ENCODE results near the gene SEZ6L2. TPM values are rescaled to one million over a fixed set of nuclear protein-coding genes. Genes with fewer than 3 reads are reported as not detected.
A peak's percentile ranks its signal among the peaks of the same experiment; 100 is the strongest.
"Not testable (repeated sequence)": the region's sequence is repeated elsewhere in the genome, so short reads cannot be mapped to it uniquely, and the experiment has no call there.

The SEZ6L2 gene
- 0.21 TPM for total RNA-seq

- H3K27ac ChIP-seq = no peak within 1 kb of the TSS
Measured at GRCh38 chr16:29899516-29900101, at the start of gene SEZ6L2. SEZ6L2 (minus strand) TSS chr16:29899550; CDS start chr16:29899019, 531 bp downstream.

GRCh38 chr16:29947897-29948296 is 48.5 kb upstream of the SEZ6L2 start:
- H3K9me3 ChIP-seq = no peaks in the 10 kb centered on the region

More at GRCh38 chr16:29899516-29900101, at the start of gene SEZ6L2:
- DNase-seq (ENCODE audit: low spot score in 2 of 2) = no peak
- intact Hi-C loops (cut with DNase I) = loop anchor here (1.0 kb wide), 2 partner anchors 27 to 36 kb away; partner anchors contain the start of genes CDIPT and KCTD13
- H3K27me3 ChIP-seq = peaks cover 4% of the 10 kb centered on the region
- peak within 1 kb of the TSS; percentile 57 to 77 for H3K4me3 ChIP-seq
- H3K4me1 ChIP-seq = peaks cover 4 to 7% of the 10 kb centered on the region in 2 donors
- TF ChIP-seq CTCF (IDR thresholded peaks at IDR 0.05) = no peak
- no peaks in the 10 kb centered on the region for H3K9me3 ChIP-seq
- H3K36me3 ChIP-seq = no peaks in the 10 kb centered on the region

GRCh38 chr16:29943846-29944799 is 44.8 kb upstream of the SEZ6L2 start:
- H3K4me1 ChIP-seq = no peaks in the 10 kb centered on the region
- intact Hi-C loops (cut with DNase I) = no loop called here
- no peak for DNase-seq (ENCODE audit: low spot score in 2 of 2)

More at GRCh38 chr16:29947897-29948296, 48.5 kb upstream of the SEZ6L2 start:
- H3K27ac ChIP-seq = no peak overlapping the region
- intact Hi-C loops (cut with DNase I) = no loop called here
- no peaks in the 10 kb centered on the region for H3K36me3 ChIP-seq
- no peaks in the 10 kb centered on the region for H3K4me1 ChIP-seq
- no peak for DNase-seq (ENCODE audit: low spot score in 2 of 2)
- no peak for TF ChIP-seq CTCF (IDR thresholded peaks at IDR 0.05)
- no peaks in the 10 kb centered on the region for H3K27me3 ChIP-seq
- H3K4me3 ChIP-seq = no peak overlapping the region

GRCh38 chr16:29940656-29941055 is 41.3 kb upstream of the SEZ6L2 start:
- no peak for DNase-seq (ENCODE audit: low spot score in 2 of 2)
- intact Hi-C loops (cut with DNase I) = no loop called here
- Histone ChIP-seq H3K4me1 (no peaks in the 10 kb centered on the region), H3K9me3 (no peaks in the 10 kb centered on the region), H3K27me3 (no peaks in the 10 kb centered on the region), H3K27ac (no peak overlapping the region), H3K4me3 (no peak overlapping the region), H3K36me3 (no peaks in the 10 kb centered on the region)
- TF ChIP-seq CTCF (IDR thresholded peaks at IDR 0.05) = no peak

More at GRCh38 chr16:29943846-29944799, 44.8 kb upstream of the SEZ6L2 start:
- Histone ChIP-seq H3K9me3 (no peaks in the 10 kb centered on the region), H3K27ac (no peak overlapping the region), H3K36me3 (no peaks in the 10 kb centered on the region), H3K4me3 (no peak overlapping the region), H3K27me3 (no peaks in the 10 kb centered on the region)
- TF ChIP-seq CTCF (IDR thresholded peaks at IDR 0.05) = no peak

GRCh38 chr16:29931750-29932149 is 32.4 kb upstream of the SEZ6L2 start:
- intact Hi-C loops (cut with DNase I); H3K36me3 ChIP-seq: not testable (repeated sequence)

More at GRCh38 chr16:29931750-29932149, 32.4 kb upstream of the SEZ6L2 start:
- not testable (repeated sequence) for H3K4me3 ChIP-seq; H3K27ac ChIP-seq; H3K4me1 ChIP-seq; H3K9me3 ChIP-seq; H3K27me3 ChIP-seq; DNase-seq (ENCODE audit: low spot score in 2 of 2)
